ENCODE results near the gene NHEJ1.

- TF ChIP-seq, protein P1, sequence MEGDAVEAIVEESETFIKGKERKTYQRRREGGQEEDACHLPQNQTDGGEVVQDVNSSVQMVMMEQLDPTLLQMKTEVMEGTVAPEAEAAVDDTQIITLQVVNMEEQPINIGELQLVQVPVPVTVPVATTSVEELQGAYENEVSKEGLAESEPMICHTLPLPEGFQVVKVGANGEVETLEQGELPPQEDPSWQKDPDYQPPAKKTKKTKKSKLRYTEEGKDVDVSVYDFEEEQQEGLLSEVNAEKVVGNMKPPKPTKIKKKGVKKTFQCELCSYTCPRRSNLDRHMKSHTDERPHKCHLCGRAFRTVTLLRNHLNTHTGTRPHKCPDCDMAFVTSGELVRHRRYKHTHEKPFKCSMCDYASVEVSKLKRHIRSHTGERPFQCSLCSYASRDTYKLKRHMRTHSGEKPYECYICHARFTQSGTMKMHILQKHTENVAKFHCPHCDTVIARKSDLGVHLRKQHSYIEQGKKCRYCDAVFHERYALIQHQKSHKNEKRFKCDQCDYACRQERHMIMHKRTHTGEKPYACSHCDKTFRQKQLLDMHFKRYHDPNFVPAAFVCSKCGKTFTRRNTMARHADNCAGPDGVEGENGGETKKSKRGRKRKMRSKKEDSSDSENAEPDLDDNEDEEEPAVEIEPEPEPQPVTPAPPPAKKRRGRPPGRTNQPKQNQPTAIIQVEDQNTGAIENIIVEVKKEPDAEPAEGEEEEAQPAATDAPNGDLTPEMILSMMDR (IDR thresholded peaks at IDR 0.05 in 2 of 3, conservative IDR thresholded peaks at IDR 0.05 in 1 of 3; ENCODE audit: borderline replicate concordance in 1 of 3, insufficient read depth in 1 of 3, low read depth in 2 of 3, low read length in 2 of 3) = no peak
- no peak for TF ChIP-seq TCF7L2 (IDR thresholded peaks at IDR 0.05; ENCODE audit: borderline replicate concordance, extremely low read depth, insufficient read depth, insufficient read length)
- TF ChIP-seq, protein P2, sequence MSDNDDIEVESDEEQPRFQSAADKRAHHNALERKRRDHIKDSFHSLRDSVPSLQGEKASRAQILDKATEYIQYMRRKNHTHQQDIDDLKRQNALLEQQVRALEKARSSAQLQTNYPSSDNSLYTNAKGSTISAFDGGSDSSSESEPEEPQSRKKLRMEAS (IDR thresholded peaks at IDR 0.05) = no peak
- TF ChIP-seq REST (IDR thresholded peaks at IDR 0.05; ENCODE audit: low read depth) = no peak
- no peak for TF ChIP-seq RAD21 (IDR thresholded peaks at IDR 0.05; ENCODE audit: low read depth)
- TF ChIP-seq ZNF274 (IDR thresholded peaks at IDR 0.05; ENCODE audit: low read depth, low read length) = no peak
- no peak for TF ChIP-seq POLR2A (IDR thresholded peaks at IDR 0.05; ENCODE audit: borderline replicate concordance, extremely low read depth, insufficient read depth, insufficient read length)
- no peak for TF ChIP-seq SRF (IDR thresholded peaks at IDR 0.05; ENCODE audit: low read depth)
- TF ChIP-seq EZH2 (IDR thresholded peaks at IDR 0.05) = no peak
- TF ChIP-seq YY1 (IDR thresholded peaks at IDR 0.05; ENCODE audit: extremely low read depth, insufficient replicate concordance, low read depth, low read length) = no peak
- TF ChIP-seq EZH2phosphoT487 (IDR thresholded peaks at IDR 0.05; ENCODE audit: borderline replicate concordance) = no peak
These were observed 54.4 kb downstream of the NHEJ1 start for GRCh38 chr2:219106251-219106650.

Measured in HCT116 (cell line).